Large intestine (tissue), 3 donors: ENCODE results near the gene SFT2D3. TPM values are rescaled to one million over a fixed set of nuclear protein-coding genes. Genes with fewer than 3 reads are reported as not detected.
A peak's percentile ranks its signal among the peaks of the same experiment; 100 is the strongest.

Source experiments
- DNase-seq, 2 donors: peaks; one replicate each; pipeline versions ENCODE4 v3.0.0 to v3.0.0-alpha.2; 2013
- H3K27ac ChIP-seq: one replicate; pipeline ENCODE4 v1.5.1; 2013; ENCODE audit warnings: low read length
- H3K27me3 ChIP-seq: 2 replicates; pipeline ENCODE4 v1.6.1; 2013; ENCODE audit warnings: low read length; ENCODE audit not compliant: control insufficient read depth, insufficient read depth
- H3K36me3 ChIP-seq: 2 replicates; pipeline ENCODE4 v1.6.1; 2013; ENCODE audit warnings: low read length; ENCODE audit not compliant: control insufficient read depth, insufficient read depth
- H3K4me1 ChIP-seq: one replicate; pipeline ENCODE4 v1.6.1; 2013; ENCODE audit warnings: low read length; ENCODE audit not compliant: control insufficient read depth, insufficient read depth
- H3K4me3 ChIP-seq: one replicate; pipeline ENCODE4 v1.5.1; 2013; ENCODE audit warnings: low read length
- H3K9me3 ChIP-seq: one replicate; pipeline ENCODE4 v1.6.1; 2013; ENCODE audit warnings: mild to moderate bottlenecking, low read depth, low read length, moderate library complexity; ENCODE audit not compliant: control insufficient read depth
- WGBS: methylation state at CpG from one replicate; pipeline ENCODE4 v1.1.5; 2013; ENCODE audit warnings: low lambda C conversion rate; ENCODE audit not compliant: insufficient coverage; 5-methylcytosine and 5-hydroxymethylcytosine counted together
- polyA plus RNA-seq: library from polyadenylated mRNA; unstranded; fragments of 120-200 nt; gene quantifications from one replicate; pipeline ENCODE4 v1.2.1, GENCODE V29; 2013

The SFT2D3 gene
- polyA plus RNA-seq, 1 donor = not detected

- 80% methylated on average over 3 of the region's 17 CpGs for WGBS
- DNase-seq = peak; percentile 88 to 93
These were observed 637 bp upstream of the SFT2D3 start for GRCh38 chr2:127700527-127701192.

GRCh38 chr2:127701651-127702394 lies 526 bp downstream of the SFT2D3 start:
- Histone ChIP-seq H3K4me1 (peaks cover 21% of the 10 kb centered on the region), H3K27me3 (no peaks in the 10 kb centered on the region), H3K36me3 (peaks cover 18% of the 10 kb centered on the region), H3K4me3 (peak overlapping the region; percentile 74), H3K27ac (peak overlapping the region; percentile 98), H3K9me3 (no peaks in the 10 kb centered on the region)
- no CpG with 5 or more reads among the region's 108 CpGs for WGBS
- DNase-seq = peak; percentile 76 to 91

More at GRCh38 chr2:127700527-127701192, 637 bp upstream of the SFT2D3 start:
- no peaks in the 10 kb centered on the region for H3K27me3 ChIP-seq
- peak overlapping the region; percentile 74 for H3K4me3 ChIP-seq
- H3K4me1 ChIP-seq = peaks cover 21% of the 10 kb centered on the region
- H3K9me3 ChIP-seq = no peaks in the 10 kb centered on the region
- H3K27ac ChIP-seq = peak overlapping the region; percentile 98
- H3K36me3 ChIP-seq = peaks cover 8% of the 10 kb centered on the region

GRCh38 chr2:127702395-127703009 lies 1.2 kb downstream of the SFT2D3 start:
- H3K36me3 ChIP-seq = peaks cover 21% of the 10 kb centered on the region
- H3K4me3 ChIP-seq = peak overlapping the region; percentile 40
- no peak for DNase-seq
- H3K27ac ChIP-seq = peak overlapping the region; percentile 65
- H3K4me1 ChIP-seq = peaks cover 21% of the 10 kb centered on the region
- H3K9me3 ChIP-seq = no peaks in the 10 kb centered on the region
- WGBS = 85% methylated on average over 6 of the region's 19 CpGs
- no peaks in the 10 kb centered on the region for H3K27me3 ChIP-seq

GRCh38 chr2:127703282-127703681 lies 2.0 kb downstream of the SFT2D3 start:
- H3K4me3 ChIP-seq = no peak overlapping the region
- H3K4me1 ChIP-seq = peaks cover 21% of the 10 kb centered on the region
- DNase-seq = no peak
- no CpG with 5 or more reads among the region's 5 CpGs for WGBS
- peaks cover 29% of the 10 kb centered on the region for H3K36me3 ChIP-seq
- H3K9me3 ChIP-seq = no peaks in the 10 kb centered on the region
- no peak overlapping the region for H3K27ac ChIP-seq
- no peaks in the 10 kb centered on the region for H3K27me3 ChIP-seq

GRCh38 chr2:127704641-127705390 lies 3.5 kb downstream of the SFT2D3 start:
- DNase-seq = no peak
- whole genome bisulfite sequencing = 86% methylated on average over 1 of the region's 5 CpGs
- Histone ChIP-seq H3K27ac (no peak overlapping the region), H3K4me1 (peaks cover 21% of the 10 kb centered on the region), H3K36me3 (peaks cover 43% of the 10 kb centered on the region), H3K9me3 (no peaks in the 10 kb centered on the region), H3K4me3 (no peak overlapping the region), H3K27me3 (no peaks in the 10 kb centered on the region)

- Histone ChIP-seq H3K36me3 (peaks cover 50% of the 10 kb centered on the region), H3K27ac (no peak overlapping the region), H3K27me3 (no peaks in the 10 kb centered on the region), H3K4me3 (no peak overlapping the region), H3K9me3 (no peaks in the 10 kb centered on the region), H3K4me1 (peaks cover 17% of the 10 kb centered on the region)
- WGBS = 100% methylated on average over 1 of the region's 5 CpGs
- DNase-seq = no peak
These were observed 4.2 kb downstream of the SFT2D3 start for GRCh38 chr2:127705391-127706065.

GRCh38 chr2:127706215-127706990 lies 5.1 kb downstream of the SFT2D3 start:
- Histone ChIP-seq H3K27ac (no peak overlapping the region), H3K9me3 (no peaks in the 10 kb centered on the region), H3K27me3 (no peaks in the 10 kb centered on the region), H3K4me3 (no peak overlapping the region), H3K4me1 (peaks cover 12% of the 10 kb centered on the region), H3K36me3 (peaks cover 53% of the 10 kb centered on the region)
- DNase-seq = no peak
- 100% methylated on average over 1 of the region's 14 CpGs for WGBS

GRCh38 chr2:127707890-127708648 lies 6.8 kb downstream of the SFT2D3 start:
- H3K9me3 ChIP-seq = no peaks in the 10 kb centered on the region
- H3K4me1 ChIP-seq = peaks cover 4% of the 10 kb centered on the region
- peak in 1 of 2 donors; percentile 18 for DNase-seq
- H3K27ac ChIP-seq = no peak overlapping the region
- no peaks in the 10 kb centered on the region for H3K27me3 ChIP-seq
- H3K4me3 ChIP-seq = no peak overlapping the region
- peaks cover 52% of the 10 kb centered on the region for H3K36me3 ChIP-seq
- no CpG with 5 or more reads among the region's 9 CpGs for WGBS

GRCh38 chr2:127709336-127709735 lies 8.0 kb downstream of the SFT2D3 start:
- WGBS = 100% methylated on average over 2 of the region's 13 CpGs
- no peaks in the 10 kb centered on the region for H3K27me3 ChIP-seq
- H3K27ac ChIP-seq = no peak overlapping the region
- no peak for DNase-seq
- no peak overlapping the region for H3K4me3 ChIP-seq
- no peaks in the 10 kb centered on the region for H3K4me1 ChIP-seq
- H3K9me3 ChIP-seq = no peaks in the 10 kb centered on the region
- peaks cover 53% of the 10 kb centered on the region for H3K36me3 ChIP-seq
